ENCODE results near the gene OR1J1.

OR1J1 gene

DNA sequence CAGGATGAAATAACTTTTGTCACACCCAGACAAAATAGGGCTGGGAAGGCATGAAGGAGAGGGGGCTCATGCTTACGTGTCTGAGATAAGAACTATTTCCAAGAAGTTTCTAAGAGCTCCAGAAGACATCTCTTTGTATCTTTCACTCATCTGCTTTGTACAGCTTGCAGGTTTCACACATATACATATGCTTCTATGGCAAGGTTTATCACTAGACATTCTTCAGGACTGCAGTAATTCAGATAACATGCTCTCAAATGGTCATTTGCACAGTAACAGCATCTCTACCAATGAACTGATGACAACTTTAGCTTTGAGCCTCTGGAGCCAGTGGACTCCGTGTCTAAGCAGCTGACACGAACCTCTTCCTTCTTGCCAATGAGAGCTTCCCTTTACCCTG lies 3.2 kb downstream of the OR1J1 start:
- FAIRE-seq = no peak
- TF ChIP-seq POLR2AphosphoS5 (IDR thresholded peaks at IDR 0.05; ENCODE audit: low read depth, low read length) (no peak), TAF1 (IDR thresholded peaks at IDR 0.05; ENCODE audit: borderline replicate concordance, low read depth, low read length) (no peak), POLR2A (IDR thresholded peaks at IDR 0.05; ENCODE audit: low read depth, low read length) (no peak)
- DNase-seq (ENCODE audit: insufficient read length) = no peak

DNA sequence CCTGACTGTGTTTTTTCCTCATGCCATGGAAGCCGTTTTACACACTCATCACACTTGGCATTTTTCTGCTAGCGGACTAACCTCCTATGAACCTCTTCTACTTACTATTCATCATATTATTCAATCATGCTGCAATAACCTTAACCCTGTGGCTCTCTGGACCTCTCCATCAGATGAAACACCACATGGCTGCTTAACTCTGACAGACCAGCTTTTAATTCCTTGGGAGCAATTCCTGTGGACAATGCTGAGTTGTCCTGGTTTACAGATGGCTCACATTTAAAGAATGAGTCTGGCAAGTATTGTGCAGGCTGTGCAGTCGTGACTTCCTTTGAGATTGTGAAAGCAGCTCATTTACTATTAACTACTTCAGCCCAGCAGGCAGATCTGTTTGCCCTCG lies 9.0 kb downstream of the OR1J1 start:
- FAIRE-seq (no peak), DNase-seq (ENCODE audit: insufficient read length) (no peak)
- TF ChIP-seq TAF1 (IDR thresholded peaks at IDR 0.05; ENCODE audit: borderline replicate concordance, low read depth, low read length) = no peak
- no peak for TF ChIP-seq POLR2AphosphoS5 (IDR thresholded peaks at IDR 0.05; ENCODE audit: low read depth, low read length)
- no peak for TF ChIP-seq POLR2A (IDR thresholded peaks at IDR 0.05; ENCODE audit: low read depth, low read length)

DNA sequence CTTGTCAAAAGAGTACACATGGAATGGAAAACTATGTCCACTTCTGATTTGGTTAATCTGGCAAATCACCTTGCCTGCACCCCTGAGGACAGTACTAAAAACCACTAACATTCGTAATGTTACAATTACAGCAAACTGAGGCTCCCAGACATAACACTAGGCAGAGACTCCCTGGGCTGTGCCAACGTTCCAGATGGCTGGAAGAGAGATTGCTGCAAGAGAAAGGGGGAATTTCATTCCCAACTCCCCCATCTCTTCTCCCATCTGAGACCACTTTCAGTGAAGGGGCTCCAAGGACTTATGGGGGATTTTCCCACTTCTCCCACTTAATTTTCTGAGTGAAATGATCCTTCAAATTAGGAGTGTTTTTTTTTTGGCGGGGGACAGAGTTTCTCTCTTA lies 11.3 kb downstream of the OR1J1 start:
- FAIRE-seq (no peak), DNase-seq (ENCODE audit: insufficient read length) (no peak)
- no peak for TF ChIP-seq TAF1 (IDR thresholded peaks at IDR 0.05; ENCODE audit: borderline replicate concordance, low read depth, low read length)
- TF ChIP-seq POLR2AphosphoS5 (IDR thresholded peaks at IDR 0.05; ENCODE audit: low read depth, low read length) = no peak
- TF ChIP-seq POLR2A (IDR thresholded peaks at IDR 0.05; ENCODE audit: low read depth, low read length) = no peak

DNA sequence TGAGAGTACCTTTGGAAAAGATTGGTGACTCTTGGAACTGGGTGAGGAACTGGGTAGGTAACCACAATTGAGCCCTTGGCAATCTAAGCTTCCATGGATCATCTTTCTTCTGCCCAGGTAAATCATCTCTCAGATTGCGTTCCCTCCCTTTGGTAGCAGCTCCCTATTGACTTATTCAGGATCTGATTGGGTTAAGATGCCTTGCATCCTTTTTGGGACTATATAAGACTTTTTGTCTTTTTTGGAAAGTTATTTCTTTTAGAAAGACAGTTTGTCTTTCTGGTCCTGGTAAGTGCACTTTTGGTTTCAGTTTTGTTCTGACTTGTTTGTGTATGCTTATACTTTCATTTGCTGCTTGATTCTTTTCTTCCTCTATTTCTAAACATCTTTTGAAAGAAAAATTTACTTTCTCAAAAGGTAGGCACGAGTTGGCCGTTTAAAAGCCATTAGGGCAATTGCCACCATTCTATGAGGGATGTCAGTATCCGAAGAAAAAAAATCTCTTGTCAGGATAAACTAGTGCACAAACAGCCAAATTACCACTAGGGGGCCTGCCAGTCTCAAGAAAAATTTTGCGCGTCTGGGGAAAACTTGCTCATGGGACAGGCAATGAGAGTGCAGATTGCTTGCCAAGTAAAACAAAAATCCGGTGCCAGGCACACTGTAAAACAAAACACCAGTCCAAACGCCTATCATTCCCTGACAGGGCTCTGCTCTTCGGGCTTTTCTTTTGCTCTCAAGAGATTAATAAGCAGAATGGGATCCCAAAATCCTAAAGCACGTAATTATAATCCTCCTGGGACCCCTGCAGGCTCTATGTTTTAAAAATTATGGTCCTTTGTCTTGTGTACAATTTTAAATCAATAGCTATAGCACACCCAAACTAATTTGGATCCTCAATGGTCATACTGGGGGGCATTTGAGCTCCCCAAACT lies 12.8 kb downstream of the OR1J1 start:
- FAIRE-seq = peak; percentile 46
- peak; percentile 20 for DNase-seq (ENCODE audit: insufficient read length)

DNA sequence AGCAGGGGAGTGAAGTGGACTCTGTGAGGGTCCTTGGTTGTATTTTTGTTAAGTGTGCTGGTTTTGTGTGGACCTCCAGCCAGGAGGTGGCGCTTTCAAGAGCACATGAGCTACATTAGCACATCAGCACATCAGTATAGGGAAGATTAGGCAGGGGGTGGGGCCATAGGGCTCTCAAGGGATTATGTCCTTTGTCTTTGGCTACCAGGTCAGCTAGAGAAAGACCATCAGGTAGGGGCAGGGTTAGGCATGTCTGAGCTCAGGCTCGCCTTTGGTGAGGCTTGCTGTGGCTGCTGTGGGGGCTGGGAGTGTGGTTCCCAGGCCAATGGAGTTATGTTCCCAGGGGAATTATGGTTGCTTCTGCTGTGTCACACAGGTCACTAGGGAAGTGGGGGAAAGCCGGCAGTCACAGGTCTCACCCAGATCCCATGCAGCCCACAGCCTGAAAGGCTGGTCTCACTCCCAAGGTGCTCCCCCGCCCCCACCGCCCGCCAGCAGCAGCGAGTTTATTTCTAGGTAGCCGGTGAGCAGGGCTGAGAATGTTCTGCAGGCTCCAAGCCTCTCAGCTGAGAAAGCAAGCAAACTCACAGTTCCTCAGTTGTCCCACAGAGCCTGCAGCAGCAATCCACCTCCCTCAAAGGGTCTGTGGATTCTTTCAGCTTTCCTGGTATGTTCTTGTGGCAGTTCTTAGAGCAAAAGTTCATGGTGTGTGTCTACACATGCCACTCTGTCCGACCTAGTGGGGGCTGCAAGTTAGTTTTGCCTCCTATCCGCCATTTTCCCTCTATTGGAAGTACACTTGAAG lies 13.7 kb downstream of the OR1J1 start:
- DNase-seq (ENCODE audit: insufficient read length) (no peak), FAIRE-seq (peak; percentile 33)
- TF ChIP-seq POLR2A (IDR thresholded peaks at IDR 0.05; ENCODE audit: low read depth, low read length) = no peak; the same call in 1 of the 2 replicates
- no peak for TF ChIP-seq TAF1 (IDR thresholded peaks at IDR 0.05; ENCODE audit: borderline replicate concordance, low read depth, low read length)
- TF ChIP-seq POLR2AphosphoS5 (IDR thresholded peaks at IDR 0.05; ENCODE audit: low read depth, low read length) = no peak

More for the DNA sequence above, 12.8 kb downstream of the OR1J1 start:
- TF ChIP-seq TAF1 (IDR thresholded peaks at IDR 0.05; ENCODE audit: borderline replicate concordance, low read depth, low read length) (no peak), POLR2AphosphoS5 (IDR thresholded peaks at IDR 0.05; ENCODE audit: low read depth, low read length) (no peak), POLR2A (IDR thresholded peaks at IDR 0.05; ENCODE audit: low read depth, low read length) (no peak)

DNA sequence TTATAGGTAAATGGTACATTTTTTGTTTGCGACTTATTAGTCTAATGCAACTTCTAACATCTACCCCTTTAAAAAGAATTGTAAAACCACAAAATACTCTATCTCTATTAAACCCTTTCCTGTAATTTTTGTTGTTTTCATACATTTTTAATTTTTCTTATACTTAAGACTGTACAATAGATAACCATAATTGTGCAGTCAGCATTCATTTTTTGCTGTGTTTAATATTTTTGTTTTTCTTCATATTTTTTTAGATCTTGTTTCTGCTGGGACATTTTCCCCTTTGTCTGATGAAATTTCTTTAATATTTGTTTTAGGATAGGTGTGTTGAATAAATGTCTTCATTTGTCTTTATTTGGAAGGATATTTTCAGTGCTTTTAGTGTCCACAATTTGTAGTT lies 19.9 kb downstream of the OR1J1 start:
- FAIRE-seq (no peak), DNase-seq (ENCODE audit: insufficient read length) (no peak)
- TF ChIP-seq POLR2AphosphoS5 (IDR thresholded peaks at IDR 0.05; ENCODE audit: low read depth, low read length) (no peak), TAF1 (IDR thresholded peaks at IDR 0.05; ENCODE audit: borderline replicate concordance, low read depth, low read length) (no peak), POLR2A (IDR thresholded peaks at IDR 0.05; ENCODE audit: low read depth, low read length) (no peak)

DNA sequence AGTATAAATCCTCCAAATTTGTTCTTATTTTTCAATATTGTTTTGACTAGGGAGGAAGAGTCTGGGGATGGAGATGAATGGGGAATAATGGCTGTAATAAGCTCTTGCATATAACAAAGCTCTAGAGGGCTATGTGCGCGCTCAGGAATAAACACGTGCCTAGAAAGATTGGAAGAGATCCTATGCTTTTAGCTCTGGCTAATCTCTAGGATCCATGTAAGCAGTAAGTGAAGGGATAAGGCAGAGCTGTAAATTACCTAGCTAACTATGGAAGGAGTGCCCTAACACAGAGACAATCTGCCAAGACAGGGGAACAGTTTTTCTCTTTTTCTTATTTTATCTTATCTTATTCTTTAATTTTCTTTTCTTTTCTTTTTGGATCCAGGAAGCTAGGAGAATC lies 21.6 kb downstream of the OR1J1 start:
- DNase-seq (ENCODE audit: insufficient read length) (no peak), FAIRE-seq (no peak)
- TF ChIP-seq TAF1 (IDR thresholded peaks at IDR 0.05; ENCODE audit: borderline replicate concordance, low read depth, low read length) (no peak), POLR2AphosphoS5 (IDR thresholded peaks at IDR 0.05; ENCODE audit: low read depth, low read length) (no peak), POLR2A (IDR thresholded peaks at IDR 0.05; ENCODE audit: low read depth, low read length) (no peak)

DNA sequence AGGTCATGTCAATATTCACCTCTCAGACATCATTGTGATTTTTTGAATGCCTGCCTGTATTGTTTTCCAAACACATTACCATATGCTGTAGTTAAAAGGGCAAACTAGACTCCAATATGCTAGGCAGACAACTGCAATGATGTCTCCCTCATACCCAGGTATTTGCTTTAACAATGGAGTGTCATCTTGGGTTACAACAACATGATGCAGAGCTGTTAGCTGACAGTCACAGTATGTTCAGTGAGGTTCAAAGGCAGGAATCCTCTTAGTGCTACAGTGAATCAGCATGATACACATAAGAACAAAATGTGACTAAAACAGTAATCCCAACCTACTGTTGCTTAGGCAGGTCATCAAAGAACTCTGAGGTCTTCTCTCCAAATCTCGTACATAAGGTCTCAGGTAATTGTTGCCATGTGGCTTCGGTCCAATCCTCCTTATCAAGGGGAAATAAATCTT lies 24.0 kb downstream of the OR1J1 start:
- no peak for FAIRE-seq
- TF ChIP-seq TAF1 (IDR thresholded peaks at IDR 0.05; ENCODE audit: borderline replicate concordance, low read depth, low read length) (no peak), POLR2A (IDR thresholded peaks at IDR 0.05; ENCODE audit: low read depth, low read length) (no peak), POLR2AphosphoS5 (IDR thresholded peaks at IDR 0.05; ENCODE audit: low read depth, low read length) (no peak)
- no peak for DNase-seq (ENCODE audit: insufficient read length)

DNA sequence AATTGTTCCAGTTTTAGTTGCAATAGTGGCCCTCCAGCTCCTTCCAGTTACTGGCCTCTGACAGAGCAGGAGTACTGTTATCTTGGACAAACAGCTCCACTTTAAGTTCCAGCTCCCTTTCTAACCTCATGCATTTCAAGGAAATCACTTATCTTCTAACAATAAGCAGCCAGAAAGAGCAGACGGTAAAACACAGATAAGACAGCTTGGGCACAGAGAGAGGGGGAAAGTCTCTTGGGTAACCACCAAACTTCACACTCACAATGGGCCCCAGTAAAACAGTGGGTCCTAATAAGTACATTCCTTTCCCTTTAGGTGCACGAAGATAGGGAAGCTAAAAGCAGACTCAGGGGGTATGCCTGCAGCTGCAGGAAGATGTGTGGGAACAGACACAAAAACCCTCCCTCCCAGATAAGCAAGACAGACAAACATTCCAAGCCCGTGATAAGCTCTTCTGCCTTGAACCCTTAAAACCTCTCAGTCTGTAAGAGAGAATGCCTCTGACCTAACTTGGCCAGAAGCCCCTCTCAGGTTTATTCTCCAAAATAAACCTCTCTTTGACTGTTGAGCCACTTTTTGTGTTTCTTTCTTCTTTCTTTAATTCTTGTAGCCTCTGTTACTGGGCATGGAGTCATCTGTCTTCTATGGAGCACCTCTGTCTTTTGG lies 30.8 kb downstream of the OR1J1 start:
- FAIRE-seq = no peak
- DNase-seq (ENCODE audit: insufficient read length) = no peak
- TF ChIP-seq POLR2A (IDR thresholded peaks at IDR 0.05; ENCODE audit: low read depth, low read length) (no peak), POLR2AphosphoS5 (IDR thresholded peaks at IDR 0.05; ENCODE audit: low read depth, low read length) (no peak), TAF1 (IDR thresholded peaks at IDR 0.05; ENCODE audit: borderline replicate concordance, low read depth, low read length) (no peak)

DNA sequence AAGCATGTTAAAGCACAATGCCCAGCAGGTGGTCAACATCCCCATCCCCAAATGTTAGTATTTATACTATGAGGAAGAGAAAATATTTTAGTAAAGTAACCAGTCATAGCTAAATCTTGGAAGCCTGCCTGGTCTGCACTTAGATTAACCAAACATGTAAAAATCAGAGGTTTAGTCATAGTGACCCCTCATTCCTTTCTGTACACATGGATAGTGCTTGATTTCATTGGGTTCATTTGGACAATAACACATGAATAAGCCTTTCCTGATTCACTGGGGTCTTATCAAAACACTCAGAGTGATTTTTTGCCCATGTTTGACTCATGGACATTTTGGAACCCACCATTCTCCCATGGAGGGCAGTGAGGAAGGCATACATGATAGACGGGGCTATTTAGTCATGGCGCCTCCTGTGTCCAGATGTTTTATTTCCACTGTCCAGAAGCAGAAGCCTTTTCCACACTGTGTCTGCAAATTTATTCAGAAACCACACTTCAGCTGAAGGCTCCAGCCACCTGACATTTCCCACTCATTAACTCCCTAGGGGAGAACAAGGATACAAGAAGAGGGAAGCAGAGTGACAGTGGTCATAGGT lies 32.5 kb downstream of the OR1J1 start:
- TF ChIP-seq POLR2AphosphoS5 (IDR thresholded peaks at IDR 0.05; ENCODE audit: low read depth, low read length) = no peak
- no peak for DNase-seq (ENCODE audit: insufficient read length)
- no peak for FAIRE-seq

All from GM12892 (cell line).